ENCODE measurements around the gene PLEKHD1. TPM values are rescaled to one million over a fixed set of nuclear protein-coding genes. Genes with fewer than 3 reads are reported as not detected.

PLEKHD1 gene
- total RNA-seq, 1 donor from 2014 or later = not detected

- ATAC-seq = no peak
Measured at GRCh38 chr14:69548566-69548965, 64.0 kb downstream of the PLEKHD1 start.

- ATAC-seq = no peak
Measured at GRCh38 chr14:69551511-69551910, 67.0 kb downstream of the PLEKHD1 start.

- ATAC-seq = peak; percentile 56
Measured at GRCh38 chr14:69553252-69553651, 68.7 kb downstream of the PLEKHD1 start.

GRCh38 chr14:69554500-69554899 lies 70.0 kb downstream of the PLEKHD1 start:
- ATAC-seq = no peak

- ATAC-seq = no peak
Measured at GRCh38 chr14:69558774-69559173, 74.2 kb downstream of the PLEKHD1 start.

GRCh38 chr14:69559581-69560011 lies 75.1 kb downstream of the PLEKHD1 start:
- peak; percentile 39 for ATAC-seq

- no peak for ATAC-seq
Measured at GRCh38 chr14:69560826-69561225, 76.3 kb downstream of the PLEKHD1 start.

GRCh38 chr14:69561893-69562292 lies 77.4 kb downstream of the PLEKHD1 start:
- ATAC-seq = no peak

- ATAC-seq = no peak
Measured at GRCh38 chr14:69567563-69567962, 83.0 kb downstream of the PLEKHD1 start.

GRCh38 chr14:69569859-69570258 lies 85.3 kb downstream of the PLEKHD1 start:
- ATAC-seq = no peak

- no peak for ATAC-seq
Measured at GRCh38 chr14:69570836-69571330, 86.4 kb downstream of the PLEKHD1 start.

GRCh38 chr14:69571449-69572029 lies 87.0 kb downstream of the PLEKHD1 start:
- no peak for ATAC-seq

GRCh38 chr14:69572030-69572840 lies 87.7 kb downstream of the PLEKHD1 start:
- ATAC-seq = peak; percentile 61

GRCh38 chr14:69572841-69573135 lies 88.3 kb downstream of the PLEKHD1 start:
- ATAC-seq = no peak

GRCh38 chr14:69573205-69573830 lies 88.8 kb downstream of the PLEKHD1 start:
- ATAC-seq = no peak

- no peak for ATAC-seq
Measured at GRCh38 chr14:69573831-69574262, 89.3 kb downstream of the PLEKHD1 start.

- ATAC-seq = peak; percentile 66
Measured at GRCh38 chr14:69574263-69574953, 89.9 kb downstream of the PLEKHD1 start, which contains the start of gene CCDC177. TSS of gene CCDC177 (minus strand) at chr14:69574871. CDS start at chr14:69573622, 1,249 bp downstream.

- ATAC-seq = no peak
Measured at GRCh38 chr14:69574954-69575295, 90.4 kb downstream of the PLEKHD1 start.

- ATAC-seq = no peak
Measured at GRCh38 chr14:69579476-69579875, 94.9 kb downstream of the PLEKHD1 start.

- peak; percentile 94 for ATAC-seq
Measured at GRCh38 chr14:69580009-69580577, 95.6 kb downstream of the PLEKHD1 start.
